B cell (primary cell): ENCODE results near the gene DNAAF6. TPM values are rescaled to one million over a fixed set of nuclear protein-coding genes. Genes with fewer than 3 reads are reported as not detected.

Source experiments
- ATAC-seq: fragments of 200-7000 bp; cut with Tn5 transposase; one replicate; pipeline ENCODE4 v1.10.0; 2021; ENCODE audit warnings: low read depth, mild to moderate bottlenecking, moderate number of reproducible peaks, moderate library complexity
- CTCF ChIA-PET: fragments of 350-600 bp; sonication (Branson Sonifier 250); formaldehyde crosslinking; loops from one replicate; lab custom pipeline; 2021; ENCODE audit warnings: antibody characterized with exemption, inconsistent platforms; lab: Charles Lee
- POLR2A ChIA-PET: fragments of 350-600 bp; sonication (Branson Sonifier 250); formaldehyde crosslinking; loops from one replicate; lab custom pipeline; 2021; ENCODE audit warnings: antibody characterized with exemption; lab: Charles Lee
- DNase-seq: peaks from one replicate; pipeline ENCODE4 v3.0.0; 2013
- H2AFZ ChIP-seq: 2 replicates; pipeline ENCODE4 v1.6.1; 2012; ENCODE audit warnings: mild to moderate bottlenecking, low read depth, low read length; ENCODE audit not compliant: insufficient read depth, poor library complexity, severe bottlenecking
- H3K27ac ChIP-seq, 2 donors: 1 replicate in 1 of 2; 2 replicates in 1 of 2; pipeline ENCODE4 v1.5.1; 2012 to 2013; ENCODE audit warnings: low read length in 2 of 2, mild to moderate bottlenecking in 2 of 2, moderate library complexity in 1 of 2
- H3K27me3 ChIP-seq, 4 experiments: fragments of 200-600 bp in 1 of 4; sonication (generic) in 1 of 4; replicated peaks in 1 of 4; 1 replicate in 2 of 4; 2 replicates in 2 of 4; pipeline versions ENCODE4 v1.6.1 to v1.7.0; 2013 to 2016; ENCODE audit warnings: low read length in 3 of 4, mild to moderate bottlenecking in 2 of 4, mixed read lengths in 1 of 4, moderate library complexity in 1 of 4; ENCODE audit not compliant: insufficient read depth in 4 of 4, control insufficient read depth in 3 of 4; ENCODE audit errors: control extremely low read depth in 1 of 4
- H3K36me3 ChIP-seq, 2 experiments: replicated peaks in 1 of 2; 1 replicate in 1 of 2; 2 replicates in 1 of 2; pipeline versions ENCODE4 v1.6.1 to v1.7.1; 2013; ENCODE audit warnings: low read length in 1 of 2; ENCODE audit not compliant: insufficient read depth in 2 of 2, control insufficient read depth in 1 of 2; ENCODE audit errors: control extremely low read depth in 1 of 2, extremely low read depth in 1 of 2
- H3K4me1 ChIP-seq, 2 donors: fragments of 200-600 bp in 1 of 2; sonication (generic) in 1 of 2; 1 replicate in 1 of 2; 2 replicates in 1 of 2; pipeline versions ENCODE4 v1.5.1 to v1.6.1; 2013 to 2017; ENCODE audit warnings: low read length in 2 of 2; ENCODE audit not compliant: control insufficient read depth in 2 of 2, insufficient read depth in 2 of 2
- H3K4me2 ChIP-seq: replicated peaks from 2 replicates; pipeline ENCODE3; 2012; ENCODE audit warnings: mild to moderate bottlenecking, low read depth, low read length; ENCODE audit not compliant: poor library complexity, severe bottlenecking
- H3K4me3 ChIP-seq, 5 experiments: fragments of 200-600 bp in 1 of 5; sonication (generic) in 1 of 5; 1 replicate in 3 of 5; 2 replicates in 2 of 5; pipeline versions ENCODE4 v1.5.1 to v1.7.0; 2011 to 2016; ENCODE audit warnings: low read length in 4 of 5, mild to moderate bottlenecking in 4 of 5, low read depth in 2 of 5, control low read depth in 1 of 5, moderate library complexity in 1 of 5; ENCODE audit not compliant: insufficient read depth in 1 of 5; ENCODE audit errors: control extremely low read depth in 1 of 5, extremely low read depth in 1 of 5
- H3K79me2 ChIP-seq: fragments of 200-600 bp; sonication (generic); one replicate; pipeline ENCODE4 v1.6.0; 2016; ENCODE audit warnings: low read length; ENCODE audit not compliant: control insufficient read depth, insufficient read depth
- H3K9ac ChIP-seq: fragments of 200-600 bp; sonication (generic); 2 replicates; pipeline ENCODE4 v1.6.1; 2017; ENCODE audit warnings: mild to moderate bottlenecking, low read length, moderate library complexity
- H3K9me3 ChIP-seq, 3 donors: one replicate each; pipeline versions ENCODE4 v1.6.1 to v1.7.1; 2013; ENCODE audit warnings: low read length in 2 of 3; ENCODE audit not compliant: control insufficient read depth in 2 of 3, insufficient read depth in 1 of 3; ENCODE audit errors: control extremely low read depth in 1 of 3
- H4K20me1 ChIP-seq: 2 replicates; pipeline ENCODE4 v1.6.0; 2012; ENCODE audit warnings: mild to moderate bottlenecking, low read length; ENCODE audit not compliant: insufficient read depth, control insufficient read depth, poor library complexity, severe bottlenecking
- H3K27ac Mint-ChIP-seq: one replicate; pipeline ENCODE4 v1.8.0; 2021; ENCODE audit warnings: mixed read lengths
- H3K27me3 Mint-ChIP-seq: one replicate; pipeline ENCODE4 v1.8.0; 2021; ENCODE audit warnings: mixed read lengths
- H3K4me1 Mint-ChIP-seq: one replicate; pipeline ENCODE4 v1.8.0; 2021; ENCODE audit warnings: mixed read lengths
- H3K4me3 Mint-ChIP-seq: one replicate; pipeline ENCODE4 v1.8.0; 2021; ENCODE audit warnings: mixed read lengths
- H3K9me3 Mint-ChIP-seq: one replicate; pipeline ENCODE4 v1.8.0; 2022; ENCODE audit warnings: mixed read lengths; ENCODE audit not compliant: insufficient read depth
- EZH2 ChIP-seq: IDR thresholded peaks from 2 replicates; pipeline ENCODE4 v1.6.1; 2012; ENCODE audit warnings: borderline replicate concordance, low read depth, mild to moderate bottlenecking, moderate library complexity, low read length; ENCODE audit not compliant: insufficient read depth, poor library complexity, severe bottlenecking
- WGBS: methylation state at CpG from one replicate; pipeline ENCODE4 v1.1.5; 2013; ENCODE audit warnings: missing lambda C conversion rate; ENCODE audit not compliant: insufficient coverage; 5-methylcytosine and 5-hydroxymethylcytosine counted together
- intact Hi-C: fragments of 100-400 bp; cut with micrococcal nuclease; formaldehyde crosslinking; loops from one replicate; pipeline ENCODE4 v1.10.0; 2022
- polyA plus RNA-seq: library from polyadenylated mRNA; depleted of rRNA; stranded (reverse); fragments of >200 nt; gene quantifications from 2 replicates; pipeline ENCODE4 v1.2.3, GENCODE V29; 2012
- total RNA-seq, 2 donors: library from RNA; stranded (reverse); fragments of 120-200 nt in 1 of 2; gene quantifications; 1 replicate in 1 of 2; 2 replicates in 1 of 2; pipeline versions ENCODE4 v1.2.3 to v1.2.4, GENCODE V29; 2013 to 2022
- TF ChIP-seq, protein P1 (sequence below): fragments of 200-600 bp; IDR thresholded peaks from one replicate; pipeline ENCODE4 v1.8.0; 2022; ENCODE audit warnings: antibody characterized with exemption, mild to moderate bottlenecking

The DNAAF6 gene
- total and polyA plus RNA-seq, 2 donors (not counting 1 experiment from before 2014, with no cell fraction given) = not detected

DNA sequence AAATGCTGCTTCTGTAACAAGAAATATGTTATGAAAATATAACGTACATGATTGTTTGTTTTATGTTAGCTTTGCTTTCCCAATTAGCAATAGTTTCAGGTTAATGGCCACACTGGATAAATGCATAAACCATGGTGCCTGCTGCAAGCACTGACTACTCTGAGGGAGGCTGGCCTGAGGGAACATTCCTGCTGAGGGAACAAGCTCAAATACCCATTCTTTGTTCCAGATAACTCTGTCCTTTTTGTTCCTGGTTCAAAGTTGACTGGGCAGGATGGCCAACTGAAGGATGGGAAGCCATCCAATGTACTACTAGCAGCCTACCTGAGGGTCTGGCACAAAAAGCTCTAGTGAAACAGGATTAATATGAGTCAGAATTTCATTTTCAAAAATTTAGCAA, 37.7 kb upstream of the DNAAF6 start:
- H3K9ac ChIP-seq = no peak overlapping the region
- no peaks in the 10 kb centered on the region for H3K79me2 ChIP-seq
- no CpG with 5 or more reads among the region's 1 CpG for WGBS
- H3K27ac Mint-ChIP-seq = no peak overlapping the region
- no peaks in the 10 kb centered on the region for H3K27me3 Mint-ChIP-seq
- no peak overlapping the region for H3K27ac ChIP-seq
- no peak overlapping the region for H3K4me2 ChIP-seq
- H3K4me1 ChIP-seq = no peaks in the 10 kb centered on the region
- TF ChIP-seq, protein P1, sequence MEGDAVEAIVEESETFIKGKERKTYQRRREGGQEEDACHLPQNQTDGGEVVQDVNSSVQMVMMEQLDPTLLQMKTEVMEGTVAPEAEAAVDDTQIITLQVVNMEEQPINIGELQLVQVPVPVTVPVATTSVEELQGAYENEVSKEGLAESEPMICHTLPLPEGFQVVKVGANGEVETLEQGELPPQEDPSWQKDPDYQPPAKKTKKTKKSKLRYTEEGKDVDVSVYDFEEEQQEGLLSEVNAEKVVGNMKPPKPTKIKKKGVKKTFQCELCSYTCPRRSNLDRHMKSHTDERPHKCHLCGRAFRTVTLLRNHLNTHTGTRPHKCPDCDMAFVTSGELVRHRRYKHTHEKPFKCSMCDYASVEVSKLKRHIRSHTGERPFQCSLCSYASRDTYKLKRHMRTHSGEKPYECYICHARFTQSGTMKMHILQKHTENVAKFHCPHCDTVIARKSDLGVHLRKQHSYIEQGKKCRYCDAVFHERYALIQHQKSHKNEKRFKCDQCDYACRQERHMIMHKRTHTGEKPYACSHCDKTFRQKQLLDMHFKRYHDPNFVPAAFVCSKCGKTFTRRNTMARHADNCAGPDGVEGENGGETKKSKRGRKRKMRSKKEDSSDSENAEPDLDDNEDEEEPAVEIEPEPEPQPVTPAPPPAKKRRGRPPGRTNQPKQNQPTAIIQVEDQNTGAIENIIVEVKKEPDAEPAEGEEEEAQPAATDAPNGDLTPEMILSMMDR = no peak
- no peak for TF ChIP-seq EZH2
- no peaks in the 10 kb centered on the region for H3K4me1 Mint-ChIP-seq
- H4K20me1 ChIP-seq = no peaks in the 10 kb centered on the region
- CTCF ChIA-PET = no interaction called here
- DNase-seq = no peak
- POLR2A ChIA-PET = no interaction called here
- H3K4me3 Mint-ChIP-seq = no peak overlapping the region
- intact Hi-C loops = no loop called here
- H3K9me3 ChIP-seq = no peaks in the 10 kb centered on the region
- H3K36me3 ChIP-seq = no peaks in the 10 kb centered on the region
- H3K4me3 ChIP-seq = no peak overlapping the region
- H3K27me3 ChIP-seq = no peaks in the 10 kb centered on the region
- no peak overlapping the region for H2AFZ ChIP-seq
- ATAC-seq = no peak
- H3K9me3 Mint-ChIP-seq = no peaks in the 10 kb centered on the region

GRCh38 chrX:107171369-107172102, 34.9 kb upstream of the DNAAF6 start:
- Histone ChIP-seq H3K27ac (no peak overlapping the region), H3K79me2 (no peaks in the 10 kb centered on the region), H3K9me3 (no peaks in the 10 kb centered on the region), H3K4me3 (no peak overlapping the region), H2AFZ (no peak overlapping the region), H3K4me1 (no peaks in the 10 kb centered on the region), H4K20me1 (no peaks in the 10 kb centered on the region), H3K36me3 (no peaks in the 10 kb centered on the region), H3K27me3 (no peaks in the 10 kb centered on the region), H3K9ac (no peak overlapping the region), H3K4me2 (no peak overlapping the region)
- H3K4me3 Mint-ChIP-seq = no peak overlapping the region
- ChIA-PET CTCF (no interaction called here), POLR2A (no interaction called here)
- H3K4me1 Mint-ChIP-seq = no peaks in the 10 kb centered on the region
- TF ChIP-seq, protein P1 = no peak
- no peak for TF ChIP-seq EZH2
- no peak overlapping the region for H3K27ac Mint-ChIP-seq
- H3K27me3 Mint-ChIP-seq = no peaks in the 10 kb centered on the region
- intact Hi-C loops = no loop called here
- no peak for ATAC-seq
- H3K9me3 Mint-ChIP-seq = no peaks in the 10 kb centered on the region
- no peak for DNase-seq
